Colonic mucosa (tissue), 4 donors: ENCODE measurements around the gene ATP8B2. TPM values are rescaled to one million over a fixed set of nuclear protein-coding genes. Genes with fewer than 3 reads are reported as not detected.
A peak's percentile ranks its signal among the peaks of the same experiment; 100 is the strongest.
"Not testable (repeated sequence)": the region's sequence is repeated elsewhere in the genome, so short reads cannot be mapped to it uniquely, and the experiment has no call there.

Source experiments
- DNase-seq: peaks from one replicate; pipeline ENCODE4 v3.0.0-alpha.2; 2020
- H3K27ac ChIP-seq: fragments of 200-600 bp; one replicate; pipeline ENCODE4 v1.8.0; 2021
- H3K27me3 ChIP-seq: fragments of 200-600 bp; one replicate; pipeline ENCODE4 v1.8.0; 2021
- H3K36me3 ChIP-seq: fragments of 200-600 bp; one replicate; pipeline ENCODE4 v1.8.0; 2021
- H3K4me1 ChIP-seq: fragments of 200-600 bp; one replicate; pipeline ENCODE4 v1.8.0; 2021; ENCODE audit warnings: mild to moderate bottlenecking
- H3K4me3 ChIP-seq: fragments of 200-600 bp; one replicate; pipeline ENCODE4 v1.8.0; 2021
- H3K9ac ChIP-seq, 2 donors: one replicate each; pipeline ENCODE4 v1.7.0; 2013; ENCODE audit warnings: control low read depth in 2 of 2, low read depth in 2 of 2, low read length in 2 of 2
- H3K9me3 ChIP-seq: fragments of 200-600 bp; one replicate; pipeline ENCODE4 v1.8.0; 2021
- intact Hi-C: fragments of 100-400 bp; cut with DNase I; formaldehyde crosslinking; loops from one replicate; pipeline ENCODE4 v1.14.1; 2022
- total RNA-seq, 2 donors: library from RNA; stranded (reverse); fragmentation: NEBNext Ultra II Directional in 1 of 2; extraction: Animal tissue kit (Norgen Biotek cat#: 25700) in 1 of 2; gene quantifications; one replicate each; pipeline ENCODE4 v1.2.1, GENCODE V29; 2021
- TF ChIP-seq, protein P1 (sequence below): fragments of 200-600 bp; IDR thresholded peaks from one replicate; pipeline ENCODE4 v1.8.0; 2022; ENCODE audit warnings: antibody characterized with exemption, mild to moderate bottlenecking
- donor health status: healthy.
- donor health status: DM: no; HTN: no; CAD: no.
- donor health status: DM: no; HTN: no; CAD: no.

Gene ATP8B2
- total RNA-seq, 2 donors from 2014 or later, result 4.2 to 6.6 TPM

GRCh38 chr1:154361357-154361756 lies 36.0 kb downstream of the ATP8B2 start:
- no peak overlapping the region for H3K4me3 ChIP-seq
- no peaks in the 10 kb centered on the region for H3K9me3 ChIP-seq
- no peaks in the 10 kb centered on the region for H3K27me3 ChIP-seq
- H3K27ac ChIP-seq, result no peak overlapping the region
- no peak for DNase-seq
- intact Hi-C loops, result no loop called here
- no peaks in the 10 kb centered on the region for H3K4me1 ChIP-seq
- H3K9ac ChIP-seq, result no peak overlapping the region
- TF ChIP-seq, protein P1, sequence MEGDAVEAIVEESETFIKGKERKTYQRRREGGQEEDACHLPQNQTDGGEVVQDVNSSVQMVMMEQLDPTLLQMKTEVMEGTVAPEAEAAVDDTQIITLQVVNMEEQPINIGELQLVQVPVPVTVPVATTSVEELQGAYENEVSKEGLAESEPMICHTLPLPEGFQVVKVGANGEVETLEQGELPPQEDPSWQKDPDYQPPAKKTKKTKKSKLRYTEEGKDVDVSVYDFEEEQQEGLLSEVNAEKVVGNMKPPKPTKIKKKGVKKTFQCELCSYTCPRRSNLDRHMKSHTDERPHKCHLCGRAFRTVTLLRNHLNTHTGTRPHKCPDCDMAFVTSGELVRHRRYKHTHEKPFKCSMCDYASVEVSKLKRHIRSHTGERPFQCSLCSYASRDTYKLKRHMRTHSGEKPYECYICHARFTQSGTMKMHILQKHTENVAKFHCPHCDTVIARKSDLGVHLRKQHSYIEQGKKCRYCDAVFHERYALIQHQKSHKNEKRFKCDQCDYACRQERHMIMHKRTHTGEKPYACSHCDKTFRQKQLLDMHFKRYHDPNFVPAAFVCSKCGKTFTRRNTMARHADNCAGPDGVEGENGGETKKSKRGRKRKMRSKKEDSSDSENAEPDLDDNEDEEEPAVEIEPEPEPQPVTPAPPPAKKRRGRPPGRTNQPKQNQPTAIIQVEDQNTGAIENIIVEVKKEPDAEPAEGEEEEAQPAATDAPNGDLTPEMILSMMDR, result no peak
- H3K36me3 ChIP-seq, result no peaks in the 10 kb centered on the region

DNA sequence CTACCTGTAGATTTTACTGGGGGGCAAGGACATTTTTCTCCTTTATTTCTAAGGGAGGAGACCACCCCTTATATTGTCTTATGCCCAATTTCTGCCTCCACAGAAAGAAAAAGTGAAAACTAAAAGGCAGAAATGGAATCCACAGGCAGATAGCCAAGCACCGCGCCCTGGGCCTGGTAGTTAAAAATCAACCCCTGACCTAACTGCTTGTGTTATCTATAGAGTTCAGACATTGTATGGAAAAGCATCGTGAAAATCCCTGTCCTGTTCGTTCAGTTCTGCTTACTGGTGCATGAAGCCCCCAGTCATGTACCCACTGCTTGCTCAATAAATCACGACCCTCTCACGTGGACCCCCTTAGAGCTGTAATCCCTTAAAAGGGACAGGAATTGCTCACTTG lies 46.1 kb downstream of the ATP8B2 start:
- Histone ChIP-seq H3K27me3 (no peaks in the 10 kb centered on the region), H3K27ac (peak overlapping the region; percentile 12), H3K9ac (no peak overlapping the region), H3K9me3 (no peaks in the 10 kb centered on the region), H3K4me1 (no peaks in the 10 kb centered on the region), H3K4me3 (no peak overlapping the region), H3K36me3 (no peaks in the 10 kb centered on the region)
- TF ChIP-seq, protein P1, result no peak
- intact Hi-C loops, result no loop called here
- DNase-seq, result peak; percentile 76

- H3K4me3 ChIP-seq, H3K4me1 ChIP-seq, intact Hi-C loops, H3K9me3 ChIP-seq, H3K9ac ChIP-seq, H3K27ac ChIP-seq, H3K36me3 ChIP-seq, DNase-seq, H3K27me3 ChIP-seq: not testable (repeated sequence)
Observed at GRCh38 chr1:154373777-154374357, 48.5 kb downstream of the ATP8B2 start.

GRCh38 chr1:154379301-154379700 lies 54.0 kb downstream of the ATP8B2 start:
- no peak overlapping the region for H3K27ac ChIP-seq
- no peak for DNase-seq
- TF ChIP-seq, protein P1, result no peak
- H3K36me3 ChIP-seq, result no peaks in the 10 kb centered on the region
- intact Hi-C loops, result no loop called here
- no peaks in the 10 kb centered on the region for H3K27me3 ChIP-seq
- no peak overlapping the region for H3K9ac ChIP-seq
- H3K4me3 ChIP-seq, result no peak overlapping the region
- no peaks in the 10 kb centered on the region for H3K9me3 ChIP-seq
- no peaks in the 10 kb centered on the region for H3K4me1 ChIP-seq

DNA sequence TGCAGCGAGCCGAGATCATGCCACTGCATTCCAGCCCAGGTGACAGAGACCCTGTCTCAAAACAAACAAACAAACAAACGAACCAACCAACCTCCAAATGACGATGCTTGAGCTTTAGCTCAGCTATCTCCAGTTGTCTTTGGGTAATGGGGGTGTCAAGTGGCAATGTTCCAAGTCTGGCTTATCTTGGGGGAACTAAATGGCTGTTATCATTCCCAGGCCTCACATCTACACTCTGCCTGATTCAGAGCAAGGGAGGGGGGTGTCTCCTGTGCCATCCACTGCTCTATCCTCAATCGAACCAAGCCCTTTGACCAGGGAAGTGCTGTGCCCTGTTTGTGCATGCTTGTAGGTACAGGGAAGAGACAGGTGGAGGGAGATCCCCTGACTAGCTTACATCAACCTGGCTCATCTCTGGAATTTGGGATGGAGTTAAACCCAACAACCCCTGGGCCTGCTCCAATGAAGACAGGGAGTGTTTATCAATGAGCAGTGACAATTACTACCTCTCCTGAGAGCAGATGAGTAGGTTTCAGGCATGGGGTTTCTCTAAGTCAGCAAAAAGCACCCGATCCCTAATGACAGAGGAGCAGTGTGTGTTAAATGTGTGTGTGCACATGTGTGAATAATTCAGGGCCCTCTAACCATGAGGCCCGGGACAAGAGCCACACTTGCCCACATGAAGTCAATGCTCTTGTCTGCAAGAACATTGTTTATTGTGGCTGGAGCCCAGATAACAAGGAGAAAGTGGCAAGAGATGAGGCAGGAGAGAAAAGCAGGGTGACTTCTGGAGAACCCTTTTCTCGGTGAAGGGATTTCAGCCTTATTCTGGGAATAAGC lies 59.5 kb downstream of the ATP8B2 start:
- TF ChIP-seq, protein P1, result no peak
- Histone ChIP-seq H3K27me3 (no peaks in the 10 kb centered on the region), H3K9me3 (no peaks in the 10 kb centered on the region), H3K4me3 (no peak overlapping the region), H3K4me1 (peaks cover 7% of the 10 kb centered on the region), H3K36me3 (no peaks in the 10 kb centered on the region), H3K9ac (no peak overlapping the region), H3K27ac (peak overlapping the region; percentile 75)
- intact Hi-C loops, result no loop called here
- DNase-seq, result no peak
